Activated naive CD8-positive, alpha-beta T cell treated with anti-CD3 and anti-CD28 coated beads for 36 hours (primary cell): ENCODE data around the gene DPF1. TPM values are rescaled to one million over a fixed set of nuclear protein-coding genes. Genes with fewer than 3 reads are reported as not detected.
"Not testable (repeated sequence)": the region's sequence is repeated elsewhere in the genome, so short reads cannot be mapped to it uniquely, and the experiment has no call there.

ENCODE experiments used
- DNase-seq: peaks from one replicate; pipeline ENCODE4 v3.0.0; 2021
- H3K27ac Mint-ChIP-seq: one replicate; pipeline ENCODE4 v1.8.0; 2022; ENCODE audit warnings: mild to moderate bottlenecking, moderate library complexity, mixed read lengths
- H3K27me3 Mint-ChIP-seq: one replicate; pipeline ENCODE4 v1.8.0; 2022; ENCODE audit warnings: mild to moderate bottlenecking, mixed read lengths
- H3K36me3 Mint-ChIP-seq: one replicate; pipeline ENCODE4 v1.8.0; 2021; ENCODE audit warnings: mild to moderate bottlenecking, mixed read lengths
- H3K4me1 Mint-ChIP-seq: one replicate; pipeline ENCODE4 v1.8.0; 2021; ENCODE audit warnings: mixed read lengths
- H3K4me3 Mint-ChIP-seq: one replicate; pipeline ENCODE4 v1.8.0; 2022; ENCODE audit warnings: mild to moderate bottlenecking, moderate library complexity, mixed read lengths
- H3K9me3 Mint-ChIP-seq: one replicate; pipeline ENCODE4 v1.8.0; 2022; ENCODE audit warnings: mixed read lengths
- total RNA-seq, 2 experiments: library from RNA; stranded (reverse); gene quantifications; one replicate each; pipeline ENCODE4 v1.2.3, GENCODE V29; 2021

Gene DPF1
- total RNA-seq, 2 experiments from 2014 or later = 0.41 to 0.50 TPM

DNA sequence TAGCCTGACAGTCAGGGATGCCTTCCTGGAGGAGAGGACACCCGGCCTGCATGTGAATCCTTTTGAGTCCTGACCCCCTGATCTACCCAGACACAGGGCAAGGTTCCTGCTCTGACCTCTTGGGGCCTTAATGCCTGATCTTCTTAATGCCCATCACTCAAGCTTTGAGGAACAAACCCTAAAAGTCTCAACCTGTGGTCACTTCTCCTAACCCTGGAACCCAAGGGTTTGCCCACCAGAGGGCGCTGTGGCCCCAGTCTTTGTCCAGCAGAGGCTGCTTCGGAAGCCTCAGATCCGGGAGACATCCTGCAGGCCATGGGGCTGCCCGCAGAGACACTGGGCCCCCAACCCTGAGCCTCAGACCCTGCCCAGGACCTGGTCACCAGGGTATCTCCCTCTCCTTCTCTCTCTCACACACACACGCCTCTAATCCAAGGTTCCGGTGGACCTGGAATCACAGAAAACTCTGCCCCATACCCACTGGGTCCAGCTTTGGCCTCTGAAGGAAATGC lies 9.8 kb upstream of the DPF1 start:
- H3K27ac Mint-ChIP-seq = no peak overlapping the region
- H3K4me1 Mint-ChIP-seq = no peaks in the 10 kb centered on the region

DNA sequence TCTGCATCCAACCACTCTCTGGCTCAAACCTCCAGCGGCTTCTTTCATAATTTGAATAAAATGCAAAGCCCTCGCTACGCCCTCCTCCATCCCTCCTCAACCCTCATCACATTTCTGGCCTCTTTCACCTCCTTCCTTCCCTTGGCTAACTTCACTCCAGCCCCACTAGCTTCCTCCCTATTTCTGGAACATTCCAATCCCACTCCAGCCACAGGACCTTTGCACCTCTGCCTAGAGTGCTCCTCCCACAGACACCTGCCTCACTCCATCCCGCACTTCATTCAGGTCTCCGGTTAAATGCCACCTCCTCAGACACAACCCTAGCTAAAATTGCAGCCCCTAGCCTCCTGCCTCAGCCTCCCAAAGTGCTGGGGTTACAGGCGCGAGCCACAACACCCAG lies 7.9 kb upstream of the DPF1 start:
- Mint-ChIP-seq H3K27me3 (peaks cover 57% of the 10 kb centered on the region), H3K9me3 (no peaks in the 10 kb centered on the region), H3K4me3 (no peak overlapping the region), H3K27ac (no peak overlapping the region), H3K4me1 (no peaks in the 10 kb centered on the region), H3K36me3 (no peaks in the 10 kb centered on the region)
- DNase-seq = no peak

More for the DNA sequence above, 9.8 kb upstream of the DPF1 start:
- Mint-ChIP-seq H3K27me3 (peaks cover 40% of the 10 kb centered on the region), H3K36me3 (no peaks in the 10 kb centered on the region), H3K9me3 (no peaks in the 10 kb centered on the region), H3K4me3 (no peak overlapping the region)
- DNase-seq = peak; percentile 72

- H3K9me3 Mint-ChIP-seq, H3K4me1 Mint-ChIP-seq, H3K27ac Mint-ChIP-seq, H3K4me3 Mint-ChIP-seq, H3K36me3 Mint-ChIP-seq, DNase-seq: not testable (repeated sequence)
- H3K27me3 Mint-ChIP-seq = peaks cover 70% of the 10 kb centered on the region
These were observed 6.6 kb upstream of the DPF1 start for GRCh38 chr19:38230506-38231133.

- Mint-ChIP-seq H3K9me3 (no peaks in the 10 kb centered on the region), H3K36me3 (no peaks in the 10 kb centered on the region), H3K27me3 (peaks cover 78% of the 10 kb centered on the region), H3K4me1 (no peaks in the 10 kb centered on the region), H3K4me3 (no peak overlapping the region), H3K27ac (no peak overlapping the region)
- peak; percentile 83 for DNase-seq
These were observed 5.6 kb upstream of the DPF1 start for GRCh38 chr19:38229585-38230073.

DNA sequence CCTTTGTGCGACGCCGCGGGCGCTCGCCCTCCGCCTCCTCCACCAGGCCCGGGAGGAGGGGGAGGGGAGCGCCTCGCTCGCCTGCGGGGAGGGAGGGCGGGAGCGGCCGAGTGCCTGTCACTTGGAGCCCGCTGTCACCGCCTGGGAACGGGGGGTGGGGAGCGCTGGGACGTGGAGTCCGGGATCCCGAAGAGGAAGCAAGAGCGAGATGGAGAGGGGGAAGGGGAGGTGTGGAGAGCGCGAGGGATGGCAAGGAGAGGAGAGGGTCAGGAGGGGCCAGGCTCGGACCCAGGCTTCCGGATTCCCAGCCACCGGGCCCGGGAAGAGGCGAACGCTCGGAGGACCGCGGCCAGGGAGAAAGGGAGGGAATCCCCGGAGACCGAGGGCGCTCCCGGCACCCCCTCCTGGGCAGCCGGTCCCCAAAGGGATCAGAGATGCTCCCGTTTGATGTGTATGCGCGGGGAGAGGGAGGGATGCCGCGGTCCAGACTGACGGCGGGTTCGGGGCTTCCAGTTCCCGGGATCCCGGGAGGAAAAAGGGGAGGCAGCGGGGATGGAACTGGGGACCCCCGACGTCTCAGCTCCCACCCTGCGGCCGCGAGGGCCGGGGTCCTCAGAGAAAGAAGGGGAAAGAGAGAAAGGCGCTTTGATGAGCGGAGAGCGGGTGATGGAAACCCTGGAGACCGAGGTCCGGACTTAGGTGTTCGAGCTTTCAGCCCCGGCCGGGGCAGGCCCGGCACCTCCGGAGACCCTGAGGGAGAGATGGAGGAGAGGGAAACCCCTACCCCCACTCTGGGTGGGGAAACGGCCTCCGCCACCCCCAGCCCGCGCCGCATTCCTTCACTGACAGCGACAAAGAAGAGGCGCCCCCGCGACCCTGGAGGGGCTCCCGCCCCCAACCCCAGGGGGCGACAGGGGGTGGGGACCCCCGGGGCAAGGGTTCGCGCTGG lies 4.7 kb upstream of the DPF1 start:
- no peak for DNase-seq
- no peak overlapping the region for H3K27ac Mint-ChIP-seq
- H3K4me1 Mint-ChIP-seq = peaks cover 4% of the 10 kb centered on the region
- H3K27me3 Mint-ChIP-seq = peaks cover 85% of the 10 kb centered on the region
- H3K9me3 Mint-ChIP-seq = no peaks in the 10 kb centered on the region
- no peaks in the 10 kb centered on the region for H3K36me3 Mint-ChIP-seq
- peak overlapping the region; percentile 71 for H3K4me3 Mint-ChIP-seq

DNA sequence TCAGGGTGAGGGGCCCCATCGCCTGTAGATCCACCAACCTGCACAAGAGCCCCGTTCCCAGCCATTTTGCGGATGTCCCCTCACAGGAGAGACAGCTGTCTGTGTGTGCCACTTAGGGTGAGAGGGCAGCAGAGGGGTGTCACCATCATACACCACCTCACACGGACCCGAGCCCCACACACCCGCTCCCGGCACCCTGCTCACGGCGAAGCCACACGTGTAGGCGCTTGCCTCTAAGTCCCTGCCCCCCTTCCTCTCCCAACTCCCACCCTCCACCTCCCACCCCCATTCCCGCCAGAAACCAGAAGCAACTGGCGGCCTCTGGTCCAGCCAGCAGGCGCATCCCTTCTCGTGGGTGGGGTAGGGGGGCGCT lies 4.0 kb upstream of the DPF1 start:
- Mint-ChIP-seq H3K4me1 (peaks cover 9% of the 10 kb centered on the region), H3K27me3 (peaks cover 89% of the 10 kb centered on the region), H3K9me3 (no peaks in the 10 kb centered on the region), H3K4me3 (no peak overlapping the region), H3K27ac (no peak overlapping the region), H3K36me3 (no peaks in the 10 kb centered on the region)
- DNase-seq = no peak

GRCh38 chr19:38227287-38228004 lies 3.4 kb upstream of the DPF1 start:
- DNase-seq = no peak
- H3K4me3 Mint-ChIP-seq = no peak overlapping the region
- no peak overlapping the region for H3K27ac Mint-ChIP-seq
- no peaks in the 10 kb centered on the region for H3K36me3 Mint-ChIP-seq
- H3K27me3 Mint-ChIP-seq = peaks cover 89% of the 10 kb centered on the region
- no peaks in the 10 kb centered on the region for H3K9me3 Mint-ChIP-seq
- peaks cover 12% of the 10 kb centered on the region for H3K4me1 Mint-ChIP-seq

- DNase-seq, H3K27ac Mint-ChIP-seq, H3K9me3 Mint-ChIP-seq, H3K36me3 Mint-ChIP-seq, H3K4me3 Mint-ChIP-seq: not testable (repeated sequence)
- Mint-ChIP-seq H3K27me3 (peaks cover 87% of the 10 kb centered on the region), H3K4me1 (peaks cover 12% of the 10 kb centered on the region)
These were observed 819 bp upstream of the DPF1 start for GRCh38 chr19:38224863-38225218.

- DNase-seq = no peak
- Mint-ChIP-seq H3K4me3 (peak overlapping the region; percentile 36), H3K4me1 (peaks cover 12% of the 10 kb centered on the region), H3K27ac (no peak overlapping the region), H3K27me3 (peaks cover 91% of the 10 kb centered on the region), H3K9me3 (no peaks in the 10 kb centered on the region), H3K36me3 (no peaks in the 10 kb centered on the region)
These were observed 407 bp downstream of the DPF1 start for GRCh38 chr19:38223617-38224013.

- Mint-ChIP-seq H3K4me3 (peak overlapping the region; percentile 36), H3K36me3 (no peaks in the 10 kb centered on the region), H3K4me1 (peaks cover 12% of the 10 kb centered on the region), H3K9me3 (no peaks in the 10 kb centered on the region), H3K27me3 (peaks cover 92% of the 10 kb centered on the region), H3K27ac (no peak overlapping the region)
- DNase-seq = no peak
These were observed 901 bp downstream of the DPF1 start for GRCh38 chr19:38223119-38223523.

GRCh38 chr19:38221919-38222830 lies 1.8 kb downstream of the DPF1 start:
- H3K27me3 Mint-ChIP-seq = peaks cover 88% of the 10 kb centered on the region
- DNase-seq = no peak
- H3K4me3 Mint-ChIP-seq = no peak overlapping the region

DNA sequence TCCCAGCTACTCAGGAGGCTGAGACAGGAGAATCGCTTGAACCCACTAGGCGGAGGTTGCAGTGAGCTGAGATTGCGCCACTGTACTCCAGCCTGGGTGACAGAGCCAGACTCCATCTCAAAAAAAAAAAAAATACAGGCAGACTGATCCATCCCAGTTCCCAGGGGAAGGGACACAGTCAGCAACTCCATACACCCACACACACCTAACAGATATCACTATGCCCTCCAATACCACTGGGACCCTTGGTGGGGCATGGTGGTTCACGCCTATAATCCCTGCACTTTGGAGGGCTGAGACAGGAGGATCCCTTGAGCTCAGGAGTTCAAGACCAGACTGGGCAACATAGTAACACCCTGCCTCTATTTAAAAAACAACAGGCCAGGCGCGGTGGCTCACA lies 2.6 kb downstream of the DPF1 start:
- H3K4me1 Mint-ChIP-seq = peaks cover 12% of the 10 kb centered on the region
- H3K27me3 Mint-ChIP-seq = peaks cover 87% of the 10 kb centered on the region
- DNase-seq = no peak
- no peak overlapping the region for H3K27ac Mint-ChIP-seq
- H3K36me3 Mint-ChIP-seq = no peaks in the 10 kb centered on the region
- no peak overlapping the region for H3K4me3 Mint-ChIP-seq
- H3K9me3 Mint-ChIP-seq = no peaks in the 10 kb centered on the region

More at GRCh38 chr19:38221919-38222830, 1.8 kb downstream of the DPF1 start:
- Mint-ChIP-seq H3K27ac (no peak overlapping the region), H3K9me3 (no peaks in the 10 kb centered on the region), H3K36me3 (no peaks in the 10 kb centered on the region), H3K4me1 (peaks cover 12% of the 10 kb centered on the region)

DNA sequence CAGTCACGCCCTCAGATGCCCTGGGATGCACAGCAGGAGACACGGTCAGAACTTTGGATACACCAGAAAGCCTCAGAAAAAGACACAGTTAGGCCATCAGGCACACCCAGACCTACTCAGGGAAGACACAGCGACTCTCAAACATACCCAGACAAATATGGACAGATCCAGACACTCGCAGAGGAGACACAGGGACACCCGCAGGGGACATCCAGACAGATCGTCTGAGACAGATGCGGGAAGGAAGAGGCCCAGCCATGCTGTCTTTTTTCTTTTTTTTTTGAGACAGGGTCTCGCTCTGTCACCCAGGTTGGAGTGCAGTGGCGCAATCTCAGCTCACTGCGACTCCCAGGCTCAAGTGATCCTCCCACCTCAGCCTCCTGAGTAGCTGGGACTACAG lies 4.8 kb downstream of the DPF1 start:
- Mint-ChIP-seq H3K27ac (no peak overlapping the region), H3K4me3 (no peak overlapping the region), H3K36me3 (no peaks in the 10 kb centered on the region), H3K27me3 (peaks cover 82% of the 10 kb centered on the region), H3K4me1 (peaks cover 11% of the 10 kb centered on the region), H3K9me3 (peaks cover 1% of the 10 kb centered on the region)
- DNase-seq = no peak

DNA sequence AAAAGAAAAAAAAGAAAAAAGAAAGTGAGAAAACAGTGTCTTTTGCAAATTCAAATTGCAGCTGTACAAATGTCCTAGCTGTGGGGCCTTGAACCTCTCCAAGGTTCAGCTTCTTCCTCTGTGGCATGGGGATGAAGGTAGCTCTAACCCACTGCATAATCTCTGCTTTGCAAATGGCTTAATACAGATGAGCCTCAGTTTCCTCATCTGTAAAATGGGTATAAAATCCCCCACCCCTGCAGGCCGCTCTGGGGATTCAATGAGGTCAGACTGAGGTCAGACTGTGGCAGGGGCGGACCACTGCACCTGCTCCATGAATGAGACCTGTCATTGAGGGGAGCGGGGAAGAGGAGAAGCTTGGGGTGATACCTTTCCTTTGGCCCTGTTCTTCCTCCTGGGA lies 5.8 kb downstream of the DPF1 start:
- H3K36me3 Mint-ChIP-seq = peaks cover 5% of the 10 kb centered on the region

More for the DNA sequence above, 5.8 kb downstream of the DPF1 start:
- Mint-ChIP-seq H3K4me1 (peaks cover 13% of the 10 kb centered on the region), H3K9me3 (peaks cover 6% of the 10 kb centered on the region), H3K27me3 (peaks cover 82% of the 10 kb centered on the region), H3K27ac (no peak overlapping the region), H3K4me3 (no peak overlapping the region)
- no peak for DNase-seq
